Kidney epithelial cell (primary cell): Measurements from ENCODE around the gene SOS2. TPM values are rescaled to one million over a fixed set of nuclear protein-coding genes. Genes with fewer than 3 reads are reported as not detected.

ENCODE experiments used
- DNase-seq: peaks from one replicate; pipeline ENCODE4 v3.0.0-alpha.2; 2010; ENCODE audit warnings: low read depth
- H3K27me3 ChIP-seq: 2 replicates; pipeline ENCODE4 v1.6.0; 2011; ENCODE audit warnings: low read length; ENCODE audit not compliant: control insufficient read depth, insufficient read depth
- H3K36me3 ChIP-seq: 2 replicates; pipeline ENCODE4 v1.5.1; 2011; ENCODE audit warnings: low read length; ENCODE audit not compliant: control insufficient read depth, insufficient read depth
- H3K4me3 ChIP-seq: 2 replicates; pipeline ENCODE4 v1.5.1; 2011; ENCODE audit warnings: low read depth, mild to moderate bottlenecking, control low read depth, low read length
- total RNA-seq: library from RNA; depleted of rRNA; stranded (reverse); fragments of >200 nt; gene quantifications from 2 replicates; pipeline ENCODE4 v1.2.3, GENCODE V29; 2015
- TF ChIP-seq, protein P1 (sequence below): IDR thresholded peaks from 2 replicates; pipeline ENCODE4 v1.5.1; 2011; ENCODE audit warnings: mild to moderate bottlenecking, moderate library complexity, low read length, control low read depth, inconsistent platforms; ENCODE audit not compliant: insufficient read depth, poor library complexity, severe bottlenecking

The SOS2 gene
- total RNA-seq, 1 donor from 2014 or later, result 26.3 TPM

- H3K27me3 ChIP-seq, result no peaks in the 10 kb centered on the region
- no peaks in the 10 kb centered on the region for H3K36me3 ChIP-seq
- TF ChIP-seq, protein P1, sequence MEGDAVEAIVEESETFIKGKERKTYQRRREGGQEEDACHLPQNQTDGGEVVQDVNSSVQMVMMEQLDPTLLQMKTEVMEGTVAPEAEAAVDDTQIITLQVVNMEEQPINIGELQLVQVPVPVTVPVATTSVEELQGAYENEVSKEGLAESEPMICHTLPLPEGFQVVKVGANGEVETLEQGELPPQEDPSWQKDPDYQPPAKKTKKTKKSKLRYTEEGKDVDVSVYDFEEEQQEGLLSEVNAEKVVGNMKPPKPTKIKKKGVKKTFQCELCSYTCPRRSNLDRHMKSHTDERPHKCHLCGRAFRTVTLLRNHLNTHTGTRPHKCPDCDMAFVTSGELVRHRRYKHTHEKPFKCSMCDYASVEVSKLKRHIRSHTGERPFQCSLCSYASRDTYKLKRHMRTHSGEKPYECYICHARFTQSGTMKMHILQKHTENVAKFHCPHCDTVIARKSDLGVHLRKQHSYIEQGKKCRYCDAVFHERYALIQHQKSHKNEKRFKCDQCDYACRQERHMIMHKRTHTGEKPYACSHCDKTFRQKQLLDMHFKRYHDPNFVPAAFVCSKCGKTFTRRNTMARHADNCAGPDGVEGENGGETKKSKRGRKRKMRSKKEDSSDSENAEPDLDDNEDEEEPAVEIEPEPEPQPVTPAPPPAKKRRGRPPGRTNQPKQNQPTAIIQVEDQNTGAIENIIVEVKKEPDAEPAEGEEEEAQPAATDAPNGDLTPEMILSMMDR, result peak; percentile 52
- H3K4me3 ChIP-seq, result no peak overlapping the region
- no peak for DNase-seq
Measured at GRCh38 chr14:50260511-50260910, 29.1 kb upstream of the SOS2 start.

DNA sequence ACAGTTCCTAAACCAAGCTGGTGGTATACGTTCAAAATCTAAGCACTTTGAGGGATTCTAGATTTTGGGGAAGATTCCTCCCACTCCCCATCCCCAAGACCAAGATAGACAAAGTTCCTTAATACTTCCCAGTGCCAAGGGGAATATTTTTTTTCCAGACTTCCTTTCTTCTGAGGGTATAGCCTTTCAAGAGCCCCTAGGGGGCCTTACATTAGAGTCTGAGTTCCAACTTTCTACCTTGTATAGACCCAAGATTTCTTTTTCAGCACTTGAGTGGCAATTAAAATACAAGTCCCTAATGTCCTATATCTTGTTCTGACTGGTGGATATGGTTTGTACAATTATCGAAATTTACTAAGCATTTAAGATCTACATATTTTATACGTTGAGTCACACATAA is 28.7 kb upstream of the SOS2 start:
- Histone ChIP-seq H3K36me3 (no peaks in the 10 kb centered on the region), H3K4me3 (no peak overlapping the region), H3K27me3 (no peaks in the 10 kb centered on the region)
- DNase-seq, result no peak
- TF ChIP-seq, protein P1, result no peak

DNA sequence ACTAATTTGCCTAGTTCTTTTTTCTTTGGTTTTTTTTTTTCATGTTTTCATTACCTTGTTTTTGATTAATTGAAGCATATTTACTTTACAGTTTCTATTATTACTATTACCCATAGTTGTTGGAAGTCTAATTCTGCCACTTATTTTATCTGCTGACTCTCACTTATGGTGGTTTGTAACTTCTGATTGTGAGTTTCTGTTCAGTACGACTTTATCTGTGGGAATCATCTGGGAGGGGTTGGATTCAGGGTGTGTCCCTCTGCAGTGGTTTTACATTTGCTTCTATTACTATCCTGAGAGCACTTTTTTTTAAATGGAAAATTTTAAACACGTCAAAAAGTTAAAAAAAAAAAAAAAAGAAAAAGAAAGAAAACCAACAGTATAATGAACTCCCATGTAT is 26.4 kb upstream of the SOS2 start:
- TF ChIP-seq, protein P1, result no peak
- H3K36me3 ChIP-seq, result no peaks in the 10 kb centered on the region
- no peaks in the 10 kb centered on the region for H3K27me3 ChIP-seq
- no peak for DNase-seq
- H3K4me3 ChIP-seq, result no peak overlapping the region

- H3K4me3 ChIP-seq, result no peak overlapping the region
- TF ChIP-seq, protein P1, result no peak
- no peak for DNase-seq
Measured at GRCh38 chr14:50254248-50254647, 22.9 kb upstream of the SOS2 start.

GRCh38 chr14:50249136-50249775 is 17.9 kb upstream of the SOS2 start:
- no peak for DNase-seq
- no peaks in the 10 kb centered on the region for H3K27me3 ChIP-seq
- H3K4me3 ChIP-seq, result no peak overlapping the region
- TF ChIP-seq, protein P1, result no peak
- no peaks in the 10 kb centered on the region for H3K36me3 ChIP-seq

More at GRCh38 chr14:50254248-50254647, 22.9 kb upstream of the SOS2 start:
- no peaks in the 10 kb centered on the region for H3K27me3 ChIP-seq
- H3K36me3 ChIP-seq, result no peaks in the 10 kb centered on the region

DNA sequence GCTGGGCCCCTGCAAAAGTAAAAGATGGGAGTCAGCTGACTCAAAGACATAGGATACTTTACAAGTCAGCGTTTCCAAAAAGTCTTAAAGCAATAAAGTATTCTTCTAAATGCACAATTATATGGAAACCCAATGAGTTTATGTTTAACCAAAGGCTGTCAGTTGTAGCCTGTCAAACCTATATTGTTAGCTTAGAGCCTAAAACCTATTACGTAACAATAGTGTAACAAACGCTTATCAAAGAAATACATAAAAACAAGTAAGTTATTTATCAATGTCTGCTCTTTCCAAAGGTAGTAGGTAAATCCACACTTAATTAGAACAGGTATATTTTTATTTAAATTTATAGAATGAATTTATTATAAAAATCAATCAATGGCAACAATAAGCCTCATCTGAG is 15.9 kb upstream of the SOS2 start:
- no peak overlapping the region for H3K4me3 ChIP-seq
- no peaks in the 10 kb centered on the region for H3K27me3 ChIP-seq
- no peak for DNase-seq
- H3K36me3 ChIP-seq, result no peaks in the 10 kb centered on the region
- TF ChIP-seq, protein P1, result no peak
